Panc1 (cell line): ENCODE data around the gene NFKB1. TPM values are rescaled to one million over a fixed set of nuclear protein-coding genes. Genes with fewer than 3 reads are reported as not detected.

ENCODE experiments used
- ATAC-seq: fragments of 200-7000 bp; cut with Tn5 transposase; 2 replicates; pipeline ENCODE4 v1.9.1; 2020; ENCODE audit warnings: mild to moderate bottlenecking, moderate library complexity
- BruUV-seq: library from RNA; stranded (reverse); fragments of 400-500 nt; replicated peaks from 2 replicates; lab custom pipeline; 2021; lab: Mats Ljungman, UMichigan
- CTCF ChIA-PET: fragments of 300-600 bp; sonication (Branson Sonifier 250); formaldehyde crosslinking; loops from one replicate; lab custom pipeline; 2022; ENCODE audit warnings: antibody characterized with exemption; lab: Charles Lee
- POLR2A ChIA-PET: fragments of 300-600 bp; sonication (Branson Sonifier 250); formaldehyde crosslinking; loops from one replicate; lab custom pipeline; 2022; ENCODE audit warnings: antibody characterized with exemption; lab: Charles Lee
- DNase-seq: peaks from one replicate; pipeline ENCODE4 v3.0.0-alpha.2; 2010; ENCODE audit warnings: low read depth, low spot score
- H3K27ac ChIP-seq: 2 replicates; pipeline ENCODE4 v1.5.1; 2011; ENCODE audit warnings: mild to moderate bottlenecking, low read length, inconsistent platforms
- H3K27me3 ChIP-seq: fragments of 200-500 bp; sonication (Bioruptor generic); 2 replicates; pipeline ENCODE4 v1.6.0; 2014; ENCODE audit warnings: low read length, inconsistent platforms; ENCODE audit not compliant: control insufficient read depth, insufficient read depth
- H3K36me3 ChIP-seq: fragments of 200-500 bp; sonication (Bioruptor generic); 2 replicates; pipeline ENCODE4 v1.5.1; 2014; ENCODE audit warnings: inconsistent platforms, mild to moderate bottlenecking, low read length, moderate library complexity; ENCODE audit not compliant: control insufficient read depth, insufficient read depth
- H3K4me1 ChIP-seq: 2 replicates; pipeline ENCODE4 v1.5.1; 2011; ENCODE audit warnings: inconsistent platforms, mild to moderate bottlenecking, low read length, moderate library complexity; ENCODE audit not compliant: control insufficient read depth, insufficient read depth
- H3K4me3 ChIP-seq, 2 experiments: 2 replicates each; pipeline ENCODE4 v1.5.1; 2011 to 2012; ENCODE audit warnings: low read depth in 2 of 2, low read length in 2 of 2, mild to moderate bottlenecking in 2 of 2, inconsistent platforms in 1 of 2, moderate library complexity in 1 of 2
- H3K9me3 ChIP-seq: fragments of 200-500 bp; sonication (Bioruptor generic); 2 replicates; pipeline ENCODE4 v1.5.1; 2014; ENCODE audit warnings: low read depth, mild to moderate bottlenecking, inconsistent platforms, low read length, moderate library complexity; ENCODE audit not compliant: control insufficient read depth, insufficient read depth
- CTCF ChIP-seq: fragments of 450-650 bp; IDR thresholded peaks from 2 replicates; pipeline ENCODE4 v1.5.1; 2017; ENCODE audit warnings: mild to moderate bottlenecking
- POLR2AphosphoS5 ChIP-seq: IDR thresholded peaks from 2 replicates; pipeline ENCODE4 v1.6.1; 2012; ENCODE audit warnings: mild to moderate bottlenecking, low read depth, low read length, moderate library complexity
- SIN3A ChIP-seq: IDR thresholded peaks from 2 replicates; pipeline ENCODE4 v1.6.1; 2012; ENCODE audit warnings: low read depth, mild to moderate bottlenecking, low read length, moderate library complexity, borderline replicate concordance; ENCODE audit not compliant: insufficient read depth
- TCF7L2 ChIP-seq: IDR thresholded peaks from 2 replicates; pipeline ENCODE4 v1.6.1; 2011; ENCODE audit warnings: mild to moderate bottlenecking, low read depth, low read length, inconsistent platforms
- in situ Hi-C: cut with HindIII; loops from 2 replicates; pipeline ENCODE4 v1.10.0; 2016; ENCODE audit warnings: low sequenced_read_pairs, low pct_unique_long_range_greater_than_20kb
- intact Hi-C: fragments of 100-400 bp; cut with micrococcal nuclease; formaldehyde crosslinking; loops from one replicate; pipeline ENCODE4 v1.10.0; 2022; ENCODE audit not compliant: unreplicated experiment
- total RNA-seq: library from RNA; stranded (reverse); gene quantifications from one replicate; pipeline ENCODE4 v1.2.1, GENCODE V29; 2021; ENCODE audit not compliant: unreplicated experiment
- TF ChIP-seq, protein P1 (sequence below), 2 experiments: IDR thresholded peaks; 2 replicates each; pipeline ENCODE4 v1.6.1; 2011 to 2012; ENCODE audit warnings: low read depth in 2 of 2, control low read depth in 1 of 2, low read length in 1 of 2, mild to moderate bottlenecking in 1 of 2, moderate library complexity in 1 of 2; ENCODE audit not compliant: insufficient read depth in 1 of 2

The NFKB1 gene
- total RNA-seq, 1 experiment from 2014 or later: 29.0 TPM

- Histone ChIP-seq H3K9me3 (no peaks in the 10 kb centered on the region), H3K4me3 (no peak overlapping the region), H3K27ac (no peak overlapping the region), H3K27me3 (no peaks in the 10 kb centered on the region), H3K4me1 (no peaks in the 10 kb centered on the region), H3K36me3 (no peaks in the 10 kb centered on the region; the same call in 1 of the 2 replicates)
- ATAC-seq (no peak), DNase-seq (no peak)
- intact Hi-C loops (no loop called here), in situ Hi-C loops (no loop called here)
- POLR2A ChIA-PET: interaction anchor here (0.6 kb wide), 1 partner anchor 11 kb away, joined by 4 read pairs; no protein-coding TSS in a partner anchor
- TF ChIP-seq CTCF: no peak
- TF ChIP-seq TCF7L2: no peak
- TF ChIP-seq POLR2AphosphoS5: no peak
- TF ChIP-seq, protein P1, sequence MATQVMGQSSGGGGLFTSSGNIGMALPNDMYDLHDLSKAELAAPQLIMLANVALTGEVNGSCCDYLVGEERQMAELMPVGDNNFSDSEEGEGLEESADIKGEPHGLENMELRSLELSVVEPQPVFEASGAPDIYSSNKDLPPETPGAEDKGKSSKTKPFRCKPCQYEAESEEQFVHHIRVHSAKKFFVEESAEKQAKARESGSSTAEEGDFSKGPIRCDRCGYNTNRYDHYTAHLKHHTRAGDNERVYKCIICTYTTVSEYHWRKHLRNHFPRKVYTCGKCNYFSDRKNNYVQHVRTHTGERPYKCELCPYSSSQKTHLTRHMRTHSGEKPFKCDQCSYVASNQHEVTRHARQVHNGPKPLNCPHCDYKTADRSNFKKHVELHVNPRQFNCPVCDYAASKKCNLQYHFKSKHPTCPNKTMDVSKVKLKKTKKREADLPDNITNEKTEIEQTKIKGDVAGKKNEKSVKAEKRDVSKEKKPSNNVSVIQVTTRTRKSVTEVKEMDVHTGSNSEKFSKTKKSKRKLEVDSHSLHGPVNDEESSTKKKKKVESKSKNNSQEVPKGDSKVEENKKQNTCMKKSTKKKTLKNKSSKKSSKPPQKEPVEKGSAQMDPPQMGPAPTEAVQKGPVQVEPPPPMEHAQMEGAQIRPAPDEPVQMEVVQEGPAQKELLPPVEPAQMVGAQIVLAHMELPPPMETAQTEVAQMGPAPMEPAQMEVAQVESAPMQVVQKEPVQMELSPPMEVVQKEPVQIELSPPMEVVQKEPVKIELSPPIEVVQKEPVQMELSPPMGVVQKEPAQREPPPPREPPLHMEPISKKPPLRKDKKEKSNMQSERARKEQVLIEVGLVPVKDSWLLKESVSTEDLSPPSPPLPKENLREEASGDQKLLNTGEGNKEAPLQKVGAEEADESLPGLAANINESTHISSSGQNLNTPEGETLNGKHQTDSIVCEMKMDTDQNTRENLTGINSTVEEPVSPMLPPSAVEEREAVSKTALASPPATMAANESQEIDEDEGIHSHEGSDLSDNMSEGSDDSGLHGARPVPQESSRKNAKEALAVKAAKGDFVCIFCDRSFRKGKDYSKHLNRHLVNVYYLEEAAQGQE (IDR thresholded peaks at IDR 0.05; ENCODE audit: insufficient read depth in 1 of 2, low read depth in 2 of 2, low read length in 1 of 2): no peak
- no peak for TF ChIP-seq SIN3A
- CTCF ChIA-PET: no interaction called here
- no TSS peak for BruUV-seq
These were observed 61.8 kb downstream of the NFKB1 start for GRCh38 chr4:102563000-102563399.

GRCh38 chr4:102564399-102565059 lies 63.4 kb downstream of the NFKB1 start:
- H3K27ac ChIP-seq: no peak overlapping the region
- no peak overlapping the region for H3K4me3 ChIP-seq
- DNase-seq (no peak), ATAC-seq (no peak)
- CTCF ChIA-PET: no interaction called here
- in situ Hi-C loops: no loop called here
- no peaks in the 10 kb centered on the region; the same call in 1 of the 2 replicates for H3K36me3 ChIP-seq
- intact Hi-C loops: no loop called here
- no peaks in the 10 kb centered on the region for H3K27me3 ChIP-seq
- no peak for TF ChIP-seq POLR2AphosphoS5
- no peak for TF ChIP-seq CTCF
- no peak for TF ChIP-seq TCF7L2
- TF ChIP-seq, protein P1 (IDR thresholded peaks at IDR 0.05; ENCODE audit: insufficient read depth in 1 of 2, low read depth in 2 of 2, low read length in 1 of 2): no peak
- TF ChIP-seq SIN3A: no peak
- no peaks in the 10 kb centered on the region for H3K4me1 ChIP-seq
- no peaks in the 10 kb centered on the region for H3K9me3 ChIP-seq
- BruUV-seq: no TSS peak
- POLR2A ChIA-PET: no interaction called here
